NT2/D1 (cell line): ENCODE results near the gene SLC8A1.

ENCODE experiments used
- SUZ12 ChIP-seq: IDR thresholded peaks from 2 replicates; pipeline ENCODE4 v1.6.1; 2011; ENCODE audit not compliant: insufficient read length, insufficient read depth; ENCODE audit errors: extremely low read depth
- YY1 ChIP-seq: IDR thresholded peaks from 2 replicates; pipeline ENCODE4 v1.6.1; 2011; ENCODE audit not compliant: insufficient read length, insufficient read depth
- ZNF274 ChIP-seq: IDR thresholded peaks from 2 replicates; pipeline ENCODE4 v1.6.1; 2011; ENCODE audit warnings: mild to moderate bottlenecking, low read depth, low read length

DNA sequence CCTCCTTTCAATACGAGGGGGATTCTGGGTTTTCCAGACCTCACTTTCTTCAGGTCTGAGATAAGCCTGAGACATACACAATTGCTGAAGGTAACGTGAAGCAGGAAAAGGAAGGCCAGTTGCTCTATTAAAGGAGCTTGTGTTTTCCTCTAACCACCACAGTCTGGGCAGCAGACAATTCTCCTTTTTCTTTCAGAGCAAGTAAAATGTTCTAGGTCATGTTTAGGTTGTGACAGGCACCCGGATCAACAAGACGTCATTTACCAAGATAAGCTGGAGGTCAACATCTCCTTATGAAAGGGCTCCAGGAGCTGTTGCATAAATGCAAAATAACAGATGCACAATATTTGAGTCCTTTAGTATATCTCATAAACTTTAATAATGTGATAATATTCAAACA, 148.1 kb downstream of the SLC8A1 start:
- no peak for TF ChIP-seq YY1
- TF ChIP-seq SUZ12 = no peak
- no peak for TF ChIP-seq ZNF274
